GM03348 (cell line): ENCODE data around the gene METTL15.
A peak's percentile ranks its signal among the peaks of the same experiment; 100 is the strongest.
"Not testable (repeated sequence)": the region's sequence is repeated elsewhere in the genome, so short reads cannot be mapped to it uniquely, and the experiment has no call there.

Source experiments
- DNase-seq: peaks from one replicate; pipeline ENCODE4 v3.0.0; 2012; ENCODE audit warnings: low spot score

METTL15 gene

GRCh38 chr11:28107750-28108618 is at the start of gene METTL15, which contains the start of gene KIF18A:
METTL15 (plus strand) TSS chr11:28108388; CDS start chr11:28113335, 4,947 bp downstream.
KIF18A (minus strand) TSS chr11:28108156; CDS start chr11:28097947, 10,209 bp downstream.
- peak; percentile 96 for DNase-seq

- no peak for DNase-seq
These were observed 36.9 kb upstream of the METTL15 start for GRCh38 chr11:28071305-28071704.

GRCh38 chr11:28072321-28072720 is 35.9 kb upstream of the METTL15 start:
- peak; percentile 7 for DNase-seq

GRCh38 chr11:28077521-28077920 is 30.7 kb upstream of the METTL15 start:
- DNase-seq: no peak

GRCh38 chr11:28083118-28083517 is 25.1 kb upstream of the METTL15 start:
- no peak for DNase-seq

GRCh38 chr11:28086569-28086968 is 21.6 kb upstream of the METTL15 start:
- peak; percentile 15 for DNase-seq

GRCh38 chr11:28087192-28087591 is 21.0 kb upstream of the METTL15 start:
- DNase-seq: not testable (repeated sequence)

- DNase-seq: not testable (repeated sequence)
These were observed 20.5 kb upstream of the METTL15 start for GRCh38 chr11:28087693-28088092.

GRCh38 chr11:28089378-28089777 is 18.8 kb upstream of the METTL15 start:
- DNase-seq: no peak

- no peak for DNase-seq
These were observed 18.0 kb upstream of the METTL15 start for GRCh38 chr11:28090052-28090749.

- no peak for DNase-seq
These were observed 15.4 kb upstream of the METTL15 start for GRCh38 chr11:28092786-28093185.

GRCh38 chr11:28098257-28098656 is 9.9 kb upstream of the METTL15 start:
- no peak for DNase-seq

- DNase-seq: no peak
These were observed 8.5 kb upstream of the METTL15 start for GRCh38 chr11:28099715-28100114.

- no peak for DNase-seq
These were observed 7.5 kb upstream of the METTL15 start for GRCh38 chr11:28100665-28101064.

GRCh38 chr11:28102300-28102699 is 5.9 kb upstream of the METTL15 start:
- not testable (repeated sequence) for DNase-seq

- DNase-seq: no peak
These were observed 3.8 kb upstream of the METTL15 start for GRCh38 chr11:28104425-28104824.

GRCh38 chr11:28104984-28105383 is 3.2 kb upstream of the METTL15 start:
- DNase-seq: no peak

GRCh38 chr11:28105869-28106268 is 2.3 kb upstream of the METTL15 start:
- no peak for DNase-seq

- DNase-seq: no peak
These were observed 1.7 kb upstream of the METTL15 start for GRCh38 chr11:28106353-28107043.

- DNase-seq: no peak
These were observed 918 bp upstream of the METTL15 start for GRCh38 chr11:28107191-28107749.

- DNase-seq: no peak
These were observed 770 bp downstream of the METTL15 start for GRCh38 chr11:28108958-28109357.
